CD4-positive, CD25-positive, alpha-beta regulatory T cell (primary cell): Measurements from ENCODE around the gene ZBTB5. TPM values are rescaled to one million over a fixed set of nuclear protein-coding genes. Genes with fewer than 3 reads are reported as not detected.
"Not testable (repeated sequence)": the region's sequence is repeated elsewhere in the genome, so short reads cannot be mapped to it uniquely, and the experiment has no call there.

ENCODE experiments used
- ATAC-seq, 2 donors: fragments of 150-1000 bp; cut with Tn5 transposase; one replicate each; pipeline ENCODE4 v1.10.0; 2021; ENCODE audit warnings: low read depth in 2 of 2, moderate number of reproducible peaks in 2 of 2, moderate library complexity in 1 of 2
- DNase-seq, 3 donors: peaks; one replicate each; pipeline versions ENCODE4 v3.0.0 to v3.0.0-alpha.2; 2012 to 2022; ENCODE audit warnings: mixed read lengths in 1 of 3
- H3K27ac ChIP-seq: one replicate; pipeline ENCODE4 v1.7.0; 2013; ENCODE audit warnings: mild to moderate bottlenecking, low read length; ENCODE audit not compliant: insufficient read depth, poor library complexity, severe bottlenecking
- H3K27me3 ChIP-seq: one replicate; pipeline ENCODE4 v1.7.0; 2013; ENCODE audit warnings: low read length; ENCODE audit not compliant: control insufficient read depth, insufficient read depth
- H3K36me3 ChIP-seq: one replicate; pipeline ENCODE4 v1.7.0; 2013; ENCODE audit warnings: mild to moderate bottlenecking, low read length, moderate library complexity; ENCODE audit not compliant: control insufficient read depth, insufficient read depth
- H3K4me1 ChIP-seq: 2 replicates; pipeline ENCODE4 v1.7.0; 2013; ENCODE audit warnings: mild to moderate bottlenecking, low read length; ENCODE audit not compliant: insufficient read depth, control insufficient read depth, poor library complexity, severe bottlenecking
- H3K4me3 ChIP-seq: one replicate; pipeline ENCODE4 v1.7.0; 2013; ENCODE audit warnings: low read depth, mild to moderate bottlenecking, low read length, moderate library complexity
- H3K9me3 ChIP-seq, 2 experiments: 1 replicate in 1 of 2; 2 replicates in 1 of 2; pipeline ENCODE4 v1.7.0; 2013; ENCODE audit warnings: low read length in 2 of 2, mild to moderate bottlenecking in 1 of 2, moderate library complexity in 1 of 2; ENCODE audit not compliant: control insufficient read depth in 2 of 2
- H3K27ac Mint-ChIP-seq, 3 donors: one replicate each; pipeline ENCODE4 v1.8.0; 2020 to 2022; ENCODE audit warnings: mild to moderate bottlenecking in 3 of 3, mixed read lengths in 3 of 3, moderate library complexity in 2 of 3
- H3K27me3 Mint-ChIP-seq: one replicate; pipeline ENCODE4 v1.8.0; 2022; ENCODE audit warnings: mild to moderate bottlenecking, mixed read lengths
- H3K36me3 Mint-ChIP-seq: one replicate; pipeline ENCODE4 v1.8.0; 2020; ENCODE audit warnings: mixed read lengths
- H3K4me1 Mint-ChIP-seq, 4 donors: one replicate each; pipeline ENCODE4 v1.8.0; 2020 to 2022; ENCODE audit warnings: mixed read lengths in 4 of 4, mild to moderate bottlenecking in 1 of 4
- H3K4me3 Mint-ChIP-seq, 4 donors: one replicate each; pipeline ENCODE4 v1.8.0; 2020 to 2022; ENCODE audit warnings: mild to moderate bottlenecking in 4 of 4, mixed read lengths in 4 of 4, moderate library complexity in 3 of 4
- H3K9me3 Mint-ChIP-seq, 7 donors: one replicate each; pipeline ENCODE4 v1.8.0; 2020 to 2022; ENCODE audit warnings: mixed read lengths in 7 of 7, mild to moderate bottlenecking in 3 of 7, moderate library complexity in 2 of 7
- polyA plus RNA-seq, 4 donors: library from polyadenylated mRNA; unstranded; fragments of 300-500 nt; fragmentation: Illumina TruSeq; gene quantifications; one replicate each; pipeline ENCODE4 v1.2.3, GENCODE V29; 2021
- total RNA-seq: library from RNA; stranded (reverse); gene quantifications from one replicate; pipeline ENCODE4 v1.2.3, GENCODE V29; 2022

The ZBTB5 gene
- total and polyA plus RNA-seq, 5 donors from 2014 or later, result 0.22 to 13.5 (median 1.5) TPM

GRCh38 chr9:37426846-37427245 lies 38.4 kb downstream of the ZBTB5 start:
- Histone ChIP-seq H3K36me3 (peaks cover 42% of the 10 kb centered on the region), H3K4me3 (no peak overlapping the region), H3K4me1 (peaks cover 20% of the 10 kb centered on the region), H3K27me3 (no peaks in the 10 kb centered on the region), H3K27ac (no peak overlapping the region), H3K9me3 (no peaks in the 10 kb centered on the region)
- no peaks in the 10 kb centered on the region for H3K27me3 Mint-ChIP-seq
- H3K9me3 Mint-ChIP-seq, result no peaks in the 10 kb centered on the region
- peak overlapping the region in 1 of 3 donors; percentile 67 for H3K27ac Mint-ChIP-seq
- H3K4me1 Mint-ChIP-seq, result peaks cover 4 to 33% (median 15%) of the 10 kb centered on the region in 4 donors
- H3K36me3 Mint-ChIP-seq, result peaks cover 3% of the 10 kb centered on the region
- no peak overlapping the region for H3K4me3 Mint-ChIP-seq
- DNase-seq, result no peak
- ATAC-seq, result no peak

- H3K4me3 Mint-ChIP-seq, H3K36me3 Mint-ChIP-seq, H3K27me3 ChIP-seq, H3K27me3 Mint-ChIP-seq, H3K9me3 Mint-ChIP-seq, H3K9me3 ChIP-seq, ATAC-seq, DNase-seq, H3K4me3 ChIP-seq, H3K27ac ChIP-seq: not testable (repeated sequence)
- Mint-ChIP-seq H3K4me1 (peaks cover 6 to 37% (median 17%) of the 10 kb centered on the region in 4 donors), H3K27ac (peak overlapping the region in 1 of 3 donors; percentile 62)
- peaks cover 41% of the 10 kb centered on the region for H3K36me3 ChIP-seq
- peaks cover 23% of the 10 kb centered on the region for H3K4me1 ChIP-seq
These were observed 38.8 kb downstream of the ZBTB5 start for GRCh38 chr9:37426431-37426830.

- peaks cover 23% of the 10 kb centered on the region for H3K4me1 ChIP-seq
- H3K4me3 ChIP-seq, result no peak overlapping the region
- no peak for ATAC-seq
- H3K27ac ChIP-seq, result no peak overlapping the region
- Mint-ChIP-seq H3K4me3 (no peak overlapping the region), H3K27me3 (no peaks in the 10 kb centered on the region), H3K36me3 (peaks cover 3% of the 10 kb centered on the region), H3K4me1 (peaks cover 6 to 39% (median 17%) of the 10 kb centered on the region in 4 donors), H3K27ac (no peak overlapping the region), H3K9me3 (no peaks in the 10 kb centered on the region)
- DNase-seq, result no peak
- peaks cover 35% of the 10 kb centered on the region for H3K36me3 ChIP-seq
- no peaks in the 10 kb centered on the region for H3K9me3 ChIP-seq
- H3K27me3 ChIP-seq, result no peaks in the 10 kb centered on the region
These were observed 39.9 kb downstream of the ZBTB5 start for GRCh38 chr9:37425298-37425752.

GRCh38 chr9:37424686-37425297 lies 40.5 kb downstream of the ZBTB5 start:
- Histone ChIP-seq H3K27me3 (no peaks in the 10 kb centered on the region), H3K4me1 (peaks cover 23% of the 10 kb centered on the region), H3K27ac (no peak overlapping the region), H3K4me3 (no peak overlapping the region), H3K9me3 (no peaks in the 10 kb centered on the region), H3K36me3 (peaks cover 32% of the 10 kb centered on the region)
- no peak for DNase-seq
- H3K36me3 Mint-ChIP-seq, result peaks cover 3% of the 10 kb centered on the region
- no peak for ATAC-seq
- no peaks in the 10 kb centered on the region for H3K9me3 Mint-ChIP-seq
- no peak overlapping the region for H3K4me3 Mint-ChIP-seq
- H3K27ac Mint-ChIP-seq, result no peak overlapping the region
- peaks cover 6 to 39% (median 17%) of the 10 kb centered on the region in 4 donors for H3K4me1 Mint-ChIP-seq
- no peaks in the 10 kb centered on the region for H3K27me3 Mint-ChIP-seq

- H3K4me3 ChIP-seq, result no peak overlapping the region
- H3K27me3 Mint-ChIP-seq, result no peaks in the 10 kb centered on the region
- DNase-seq, result no peak
- H3K36me3 ChIP-seq, result peaks cover 32% of the 10 kb centered on the region
- peaks cover 3% of the 10 kb centered on the region for H3K36me3 Mint-ChIP-seq
- peaks cover 23% of the 10 kb centered on the region for H3K4me1 ChIP-seq
- H3K9me3 Mint-ChIP-seq, result no peaks in the 10 kb centered on the region
- no peaks in the 10 kb centered on the region for H3K9me3 ChIP-seq
- H3K4me3 Mint-ChIP-seq, result peak overlapping the region in 2 of 4 donors; percentile 94 to 95
- no peaks in the 10 kb centered on the region for H3K27me3 ChIP-seq
- no peak for ATAC-seq
- no peak overlapping the region for H3K27ac ChIP-seq
- H3K4me1 Mint-ChIP-seq, result peaks cover 6 to 39% (median 17%) of the 10 kb centered on the region in 4 donors
- peak overlapping the region in 2 of 3 donors; percentile 88 to 94 for H3K27ac Mint-ChIP-seq
These were observed 41.0 kb downstream of the ZBTB5 start for GRCh38 chr9:37424204-37424685.

GRCh38 chr9:37423508-37423907 lies 41.7 kb downstream of the ZBTB5 start:
- Mint-ChIP-seq H3K4me3 (peak overlapping the region; percentile 93 to 95 (median 94)), H3K9me3 (no peaks in the 10 kb centered on the region), H3K36me3 (peaks cover 3% of the 10 kb centered on the region), H3K27ac (peak overlapping the region; percentile 20 to 94 (median 88)), H3K4me1 (peaks cover 6 to 39% (median 18%) of the 10 kb centered on the region in 4 donors), H3K27me3 (no peaks in the 10 kb centered on the region)
- DNase-seq (no peak), ATAC-seq (no peak)
- Histone ChIP-seq H3K4me1 (peaks cover 23% of the 10 kb centered on the region), H3K36me3 (peaks cover 29% of the 10 kb centered on the region), H3K27ac (peak overlapping the region; percentile 69), H3K4me3 (peak overlapping the region; percentile 79), H3K27me3 (no peaks in the 10 kb centered on the region), H3K9me3 (no peaks in the 10 kb centered on the region)

- H3K27me3 ChIP-seq, result no peaks in the 10 kb centered on the region
- H3K4me1 ChIP-seq, result peaks cover 23% of the 10 kb centered on the region
- no peaks in the 10 kb centered on the region for H3K9me3 Mint-ChIP-seq
- H3K4me3 ChIP-seq, result peak within 1 kb of the TSS; percentile 79
- H3K9me3 ChIP-seq, result no peaks in the 10 kb centered on the region
- H3K4me1 Mint-ChIP-seq, result peaks cover 6 to 39% (median 18%) of the 10 kb centered on the region in 4 donors
- peak within 1 kb of the TSS; percentile 69 for H3K27ac ChIP-seq
- peaks cover 3% of the 10 kb centered on the region for H3K36me3 Mint-ChIP-seq
- peak within 1 kb of the TSS; percentile 93 to 95 (median 94) for H3K4me3 Mint-ChIP-seq
- H3K36me3 ChIP-seq, result peaks cover 19% of the 10 kb centered on the region
- peak within 1 kb of the TSS; percentile 94 to 95 (median 94) for H3K27ac Mint-ChIP-seq
- ATAC-seq, result peak; percentile 99
- H3K27me3 Mint-ChIP-seq, result no peaks in the 10 kb centered on the region
- DNase-seq, result peak; percentile 82 to 89 (median 84)
These were observed 42.8 kb downstream of the ZBTB5 start, which contains the start of gene GRHPR for GRCh38 chr9:37422289-37423104. TSS of gene GRHPR (plus strand) at chr9:37422696. CDS start at chr9:37422751, 55 bp downstream.
